Forelimb muscle (tissue), 1 donor: ENCODE results near the gene RNF126. TPM values are rescaled to one million over a fixed set of nuclear protein-coding genes. Genes with fewer than 3 reads are reported as not detected.
"Not testable (repeated sequence)": the region's sequence is repeated elsewhere in the genome, so short reads cannot be mapped to it uniquely, and the experiment has no call there.

Experiments used
- DNase-seq: peaks from one replicate; pipeline ENCODE4 v3.0.0-alpha.2; 2013; ENCODE audit warnings: low read depth
- polyA plus RNA-seq: library from polyadenylated mRNA; unstranded; fragments of 120-200 nt; gene quantifications from one replicate; pipeline ENCODE4 v1.2.1, GENCODE V29; 2013; ENCODE audit not compliant: insufficient read length

RNF126 gene
- polyA plus RNA-seq, 1 donor = 27.6 TPM

- no peak for DNase-seq
These were observed 51.5 kb downstream of the RNF126 start for GRCh38 chr19:611481-611868.

DNA sequence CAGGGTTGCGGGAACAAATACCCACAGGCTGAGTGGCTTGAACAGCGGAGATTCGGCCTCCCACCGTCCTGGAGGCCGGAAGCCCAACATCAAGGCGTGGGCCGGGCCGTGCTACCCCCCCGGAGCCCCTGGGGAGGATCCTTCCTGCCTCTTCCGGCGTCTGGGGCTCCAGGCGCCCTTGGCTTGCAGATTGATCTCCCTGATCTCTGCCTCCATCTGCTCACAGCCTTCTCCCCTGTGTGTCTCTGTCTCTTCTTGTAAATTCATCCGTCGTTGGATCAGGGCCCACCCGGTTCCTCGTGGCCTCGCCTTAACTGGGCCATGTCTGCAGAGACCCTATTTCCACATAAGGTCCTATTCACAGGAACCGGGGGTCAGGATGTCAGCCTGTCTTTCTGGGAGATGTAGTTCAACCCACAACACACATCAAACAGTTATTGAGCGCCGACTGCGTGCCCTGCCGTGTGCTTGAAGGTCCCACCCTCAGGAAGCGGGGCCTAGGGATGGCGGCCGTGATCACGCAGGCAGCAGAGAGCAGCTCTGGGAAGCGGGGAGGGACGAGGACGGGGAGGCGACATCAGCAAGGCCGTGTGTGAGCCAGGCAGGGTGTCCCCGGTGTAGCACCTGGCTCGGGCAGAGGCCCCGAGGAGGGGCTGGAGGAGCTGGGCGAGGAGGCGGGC is 52.1 kb downstream of the RNF126 start:
- no peak for DNase-seq

DNA sequence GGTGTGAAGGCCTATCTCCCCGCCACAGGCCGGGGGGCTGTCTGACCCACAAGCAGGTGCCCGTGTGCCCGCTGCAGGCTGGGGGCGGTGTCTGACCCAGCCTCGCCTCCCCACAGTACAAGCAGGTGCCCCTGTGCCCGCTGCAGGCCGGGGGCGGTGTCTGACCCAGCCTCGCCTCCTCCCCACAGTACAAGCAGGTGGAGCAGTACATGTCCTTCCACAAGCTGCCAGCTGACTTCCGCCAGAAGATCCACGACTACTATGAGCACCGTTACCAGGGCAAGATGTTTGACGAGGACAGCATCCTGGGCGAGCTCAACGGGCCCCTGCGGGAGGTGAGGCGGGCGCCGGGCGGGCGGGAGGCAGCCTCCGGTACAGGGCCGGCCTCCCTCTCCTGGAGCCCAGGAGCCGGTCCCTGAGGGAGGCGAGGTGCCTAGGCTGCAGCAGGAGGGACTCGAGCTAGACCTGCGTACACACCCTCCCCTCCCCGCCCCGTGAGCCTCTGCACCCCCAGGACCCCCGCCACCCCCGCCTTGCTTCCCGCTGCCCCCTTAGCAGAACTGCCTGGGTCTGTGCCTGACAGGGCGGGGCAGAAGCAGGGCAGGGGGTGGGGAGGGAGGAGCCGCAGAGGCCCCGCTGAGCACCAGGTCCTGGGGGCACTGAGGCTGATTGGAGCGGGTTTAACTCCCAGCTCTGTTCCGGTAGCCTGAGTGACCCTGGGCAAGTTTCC is 52.8 kb downstream of the RNF126 start:
- no peak for DNase-seq

DNA sequence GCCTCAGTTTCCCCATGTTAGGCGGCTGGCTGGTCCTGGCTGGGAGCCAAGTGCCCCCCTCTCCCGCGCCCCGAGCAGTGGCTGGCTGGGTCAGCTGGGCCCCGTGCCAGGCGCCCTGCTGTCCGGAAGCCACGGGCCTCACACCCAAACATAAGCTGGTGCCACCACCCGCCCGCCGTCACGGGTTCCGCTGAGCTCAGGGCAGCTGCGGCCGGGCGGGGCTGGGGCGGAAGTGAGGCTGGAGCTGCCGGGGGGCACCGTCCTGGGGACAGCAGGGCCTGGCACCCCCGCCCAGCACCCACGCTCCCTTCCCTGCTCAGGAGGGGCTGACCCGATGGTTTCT is 54.0 kb downstream of the RNF126 start:
- DNase-seq = no peak

DNA sequence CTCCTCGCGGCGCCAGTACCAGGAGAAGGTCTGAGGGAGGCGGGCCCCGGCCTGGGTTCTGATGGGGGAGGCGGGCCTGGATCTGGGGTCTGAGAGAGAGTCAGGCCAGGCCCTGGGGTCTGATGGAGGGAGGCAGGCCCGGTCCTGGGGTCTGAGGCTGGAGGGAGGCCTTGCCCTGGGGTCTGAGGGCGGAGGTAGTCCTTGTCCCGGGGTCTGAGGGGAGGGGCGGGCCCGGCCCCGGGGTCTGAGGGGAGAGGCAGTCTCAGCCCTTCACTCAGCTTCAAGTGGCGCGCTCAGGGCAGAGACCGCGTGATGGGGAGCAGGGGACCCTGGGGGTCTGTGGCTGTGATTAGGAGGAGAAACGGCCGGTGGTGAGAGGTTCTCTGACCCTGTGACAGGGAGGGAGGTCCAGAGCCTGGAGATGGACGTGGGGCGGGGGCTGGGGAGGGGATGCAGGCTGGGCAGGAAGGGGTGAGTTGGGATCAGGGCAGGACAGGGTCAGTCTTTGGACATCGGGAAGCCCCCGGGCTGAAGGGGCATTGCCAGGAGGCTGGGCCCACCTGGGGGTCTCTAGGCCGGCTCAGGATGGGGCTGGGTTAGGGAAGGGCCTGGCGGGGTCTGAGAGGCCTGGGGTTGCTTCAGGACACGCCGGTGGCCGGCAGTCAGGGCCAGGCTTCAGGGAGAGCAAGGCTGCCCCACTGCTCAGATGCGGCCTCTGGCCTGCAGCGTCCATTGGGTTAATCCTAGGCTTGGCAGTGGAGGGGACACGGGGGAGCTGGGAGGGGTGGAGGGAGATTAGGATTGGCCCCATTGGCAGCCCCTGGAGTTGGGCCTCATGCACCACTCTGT is 54.6 kb downstream of the RNF126 start:
- DNase-seq = no peak

DNA sequence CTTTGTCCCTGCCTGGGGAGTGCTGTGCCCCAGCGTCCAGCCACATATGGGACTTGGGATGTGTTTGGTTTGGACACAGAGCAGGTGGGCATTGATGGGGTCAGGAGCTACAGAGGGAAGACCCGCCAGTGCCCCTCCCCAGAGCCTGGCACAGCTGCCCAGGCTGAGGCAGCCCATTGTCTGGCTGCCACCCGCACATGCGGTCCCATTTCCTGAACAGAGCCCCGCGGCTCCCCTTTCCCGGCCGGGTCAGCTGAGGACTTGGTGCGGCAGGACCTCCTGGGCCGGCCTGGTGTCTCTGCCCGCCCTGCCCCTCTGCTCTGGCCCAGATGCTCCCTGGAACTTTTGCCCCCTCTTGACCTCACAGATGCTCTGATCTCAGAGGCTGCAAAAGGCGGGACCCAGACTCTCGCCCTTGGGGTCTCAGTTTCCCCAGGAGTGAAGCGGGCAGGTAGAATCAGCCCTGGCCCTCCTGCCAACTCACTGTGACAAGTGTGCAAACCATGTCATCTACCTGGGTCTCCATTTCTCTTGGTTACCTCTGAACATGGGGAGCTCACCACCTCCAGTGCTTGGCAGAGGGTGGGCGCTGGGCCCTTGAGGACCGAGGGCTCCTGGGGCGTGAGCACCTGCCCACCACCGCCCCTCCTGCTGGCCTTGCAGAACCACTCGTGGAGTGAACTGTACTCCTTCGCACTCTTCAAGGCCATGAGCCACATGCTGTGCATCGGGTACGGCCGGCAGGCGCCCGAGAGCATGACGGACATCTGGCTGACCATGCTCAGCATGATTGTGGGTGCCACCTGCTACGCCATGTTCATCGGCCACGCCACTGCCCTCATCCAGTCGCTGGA is 55.5 kb downstream of the RNF126 start:
- no peak for DNase-seq

- DNase-seq = not testable (repeated sequence)
These were observed 57.7 kb downstream of the RNF126 start for GRCh38 chr19:605061-605971.

DNA sequence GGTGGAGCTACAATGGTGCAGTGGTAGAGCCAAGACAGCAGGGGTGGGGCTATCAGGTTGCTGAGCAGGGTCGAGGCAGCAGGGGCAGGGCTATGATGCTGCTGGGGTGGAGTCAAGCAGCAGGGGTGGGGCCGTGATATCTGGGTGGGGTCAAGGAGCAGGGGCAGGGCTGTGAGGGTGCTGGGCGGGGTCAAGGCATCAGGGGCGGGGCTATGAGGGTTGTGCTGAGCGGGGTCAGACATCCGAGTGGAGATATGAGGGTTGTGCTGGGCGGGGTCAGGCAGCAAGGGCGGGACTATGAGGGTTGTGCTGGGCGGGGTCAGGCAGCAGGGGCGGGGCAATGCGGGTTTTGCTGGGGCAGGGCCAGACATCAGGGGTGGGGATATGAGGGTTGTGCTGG is 58.7 kb downstream of the RNF126 start:
- no peak for DNase-seq

- not testable (repeated sequence) for DNase-seq
These were observed 59.2 kb downstream of the RNF126 start for GRCh38 chr19:603779-604178.

- not testable (repeated sequence) for DNase-seq
These were observed 59.7 kb downstream of the RNF126 start for GRCh38 chr19:603302-603639.

GRCh38 chr19:602391-603301 is 60.4 kb downstream of the RNF126 start:
- no peak for DNase-seq

DNA sequence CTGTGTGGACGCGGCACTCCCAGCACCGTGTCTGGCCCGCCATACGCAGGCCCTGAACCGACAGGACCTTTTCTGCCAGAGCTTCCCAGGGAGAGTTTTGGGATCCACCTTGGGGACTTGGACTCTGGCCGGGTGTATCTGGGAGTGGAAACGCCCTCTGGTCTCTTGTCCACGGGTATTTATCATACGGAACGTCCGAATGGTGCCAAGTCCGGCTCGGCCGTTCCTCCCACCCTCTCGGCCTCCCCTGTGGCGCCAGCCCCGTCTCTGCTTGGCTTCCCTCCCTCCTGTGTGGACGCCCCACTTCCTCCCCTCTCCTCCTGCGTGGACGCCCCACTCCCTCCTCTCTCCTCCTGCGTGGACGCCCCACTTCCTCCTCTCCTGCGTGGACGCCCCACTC is 61.2 kb downstream of the RNF126 start:
- no peak for DNase-seq

GRCh38 chr19:601310-601709 is 61.7 kb downstream of the RNF126 start:
- DNase-seq = no peak

Other genes with a start within 250 kb of the RNF126 start
- 32.9 TPM for gene SHC2, start 202.2 kb downstream of the RNF126 start, polyA plus RNA-seq
- gene MADCAM1, start 166.7 kb downstream of the RNF126 start, polyA plus RNA-seq = 7.4 TPM
- 8.9 TPM for gene TPGS1, start 155.7 kb downstream of the RNF126 start, polyA plus RNA-seq
- 69.0 TPM for gene CDC34, start 131.5 kb downstream of the RNF126 start, polyA plus RNA-seq
- gene GZMM, start 119.2 kb downstream of the RNF126 start, polyA plus RNA-seq = 0.49 TPM
- 210 TPM for gene BSG, start 90.6 kb downstream of the RNF126 start, polyA plus RNA-seq
- gene HCN2, start 73.3 kb downstream of the RNF126 start, polyA plus RNA-seq = 0.32 TPM
- 36.1 TPM for gene POLRMT, start 29.7 kb downstream of the RNF126 start, polyA plus RNA-seq
- 0.20 TPM for gene FGF22, start 23.3 kb downstream of the RNF126 start, polyA plus RNA-seq
- gene FSTL3, start 13.2 kb upstream of the RNF126 start, polyA plus RNA-seq = 17.8 TPM
- 0.44 TPM for gene PRSS57, start 32.2 kb upstream of the RNF126 start, polyA plus RNA-seq
- 36.5 TPM for gene PALM, start 45.7 kb upstream of the RNF126 start, polyA plus RNA-seq
- 0.19 TPM for gene MISP, start 87.9 kb upstream of the RNF126 start, polyA plus RNA-seq
- 101 TPM for gene PTBP1, start 134.2 kb upstream of the RNF126 start, polyA plus RNA-seq
- gene PLPPR3, start 158.7 kb upstream of the RNF126 start, polyA plus RNA-seq = 0.52 TPM
- 1.7 TPM for gene AZU1, start 164.6 kb upstream of the RNF126 start, polyA plus RNA-seq
- gene PRTN3, start 177.8 kb upstream of the RNF126 start, polyA plus RNA-seq = 2.6 TPM
- gene ELANE, start 189.1 kb upstream of the RNF126 start, polyA plus RNA-seq = 0.40 TPM
- 1.4 TPM for gene CFD, start 196.4 kb upstream of the RNF126 start, polyA plus RNA-seq
- gene MED16, start 230.0 kb upstream of the RNF126 start, polyA plus RNA-seq = 33.7 TPM
- not detected for gene RNU6-9, start 230.3 kb upstream of the RNF126 start, polyA plus RNA-seq